GM19351 (cell line): ENCODE data around the gene EYA2.

Experiments used
- ATAC-seq: cut with Tn5 transposase; IDR thresholded peaks from one replicate; pipeline ENCODE4 v1.9.1; 2021; ENCODE audit warnings: mild to moderate bottlenecking, moderate library complexity; ENCODE audit not compliant: unreplicated experiment

The EYA2 gene

DNA sequence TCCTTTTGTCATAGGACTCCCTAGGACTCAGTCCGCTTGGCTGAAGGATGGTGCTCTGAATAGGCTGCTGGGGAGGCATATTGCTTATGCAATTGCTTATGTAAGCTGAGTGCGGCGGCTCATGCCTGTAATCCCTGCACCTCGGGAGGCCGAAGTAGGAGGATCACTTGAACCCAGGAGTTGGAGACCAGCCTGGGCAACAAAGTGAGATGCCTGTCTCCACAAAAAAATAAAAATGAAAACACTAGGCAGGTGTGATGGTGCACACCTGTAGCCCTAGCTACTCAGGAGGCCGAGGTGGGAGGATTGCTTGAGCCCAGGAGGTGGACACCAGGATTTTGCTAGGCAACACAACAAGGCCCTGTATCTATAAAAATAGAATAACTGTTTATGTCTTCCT is 81.3 kb downstream of the EYA2 start:
- ATAC-seq = no peak

DNA sequence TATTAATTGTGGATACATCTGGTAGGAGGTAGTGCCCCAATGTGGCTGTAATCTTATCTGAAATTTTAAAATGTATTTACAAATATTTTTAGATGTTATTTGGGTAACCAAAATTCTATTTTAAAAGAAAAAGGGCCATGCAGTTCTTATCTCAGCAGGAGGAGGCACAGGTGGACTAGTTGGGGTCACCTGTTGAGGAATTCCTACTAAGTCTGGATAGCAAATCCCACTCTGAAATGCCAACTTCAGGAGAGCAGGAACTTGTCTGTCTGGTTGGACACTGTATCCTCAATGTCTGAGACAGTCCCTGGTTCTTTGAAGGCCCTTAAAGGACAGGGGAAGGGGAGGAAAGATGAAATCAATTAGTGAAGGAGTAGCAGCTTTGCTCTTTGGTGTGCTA is 82.6 kb downstream of the EYA2 start:
- ATAC-seq = no peak

DNA sequence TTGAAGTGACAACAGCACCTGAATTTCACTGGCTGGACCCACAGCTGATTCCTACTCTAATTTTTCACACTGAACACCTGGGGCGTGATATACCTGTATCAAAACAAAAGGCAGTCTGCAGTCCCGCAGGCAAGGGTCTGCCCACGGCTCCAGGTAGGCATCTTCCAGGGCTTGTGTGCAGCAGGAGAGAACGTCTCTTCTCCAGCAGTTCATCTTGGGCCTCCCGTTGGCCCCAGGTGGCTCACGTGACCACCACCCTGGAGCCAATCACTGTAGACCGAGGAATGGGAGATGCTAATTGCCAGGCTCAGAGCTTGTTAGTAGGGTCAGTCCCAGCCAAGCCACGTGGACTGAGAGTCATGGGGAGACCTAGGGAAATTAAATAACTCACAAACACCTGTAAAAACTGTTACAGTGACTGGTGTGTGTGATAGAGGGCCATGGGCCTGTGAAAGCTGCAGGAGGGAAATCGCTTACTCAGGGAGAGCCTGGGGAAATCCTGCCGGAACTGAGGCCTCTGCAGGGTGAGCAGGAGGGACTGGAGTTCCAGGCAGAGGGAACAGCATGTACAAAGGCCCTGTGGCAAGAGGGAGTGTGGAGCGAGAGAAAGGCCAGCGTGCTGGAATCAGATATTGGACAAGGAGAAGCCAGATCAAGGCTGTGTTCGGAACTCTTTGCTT is 83.4 kb downstream of the EYA2 start:
- no peak for ATAC-seq

DNA sequence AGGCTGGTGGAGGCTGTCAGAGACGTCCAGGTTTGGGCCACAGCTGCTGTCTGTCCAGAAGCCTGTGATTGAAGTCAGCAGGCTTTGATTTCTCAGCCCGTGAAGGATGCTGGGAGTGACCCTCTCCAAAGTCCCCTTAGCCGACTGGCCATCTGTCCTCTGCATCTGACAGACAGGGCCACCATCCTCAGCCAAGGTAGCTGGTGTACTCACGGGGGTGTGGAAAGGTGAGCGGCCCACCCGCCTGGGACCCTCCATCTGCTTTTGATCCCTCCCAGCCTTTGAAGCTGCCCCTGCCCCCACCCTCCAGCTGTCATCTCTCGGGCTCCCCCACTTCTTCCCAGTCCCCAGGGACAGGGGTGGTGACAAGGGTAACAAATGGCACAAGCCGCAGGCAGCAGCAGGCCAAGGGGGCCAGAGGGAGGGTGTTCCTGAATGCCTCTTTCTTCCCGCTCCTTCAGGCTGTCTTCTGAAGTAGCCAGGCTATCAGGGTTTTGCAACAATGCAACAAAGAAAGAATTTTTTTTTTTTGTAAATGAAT is 84.4 kb downstream of the EYA2 start:
- ATAC-seq = no peak

DNA sequence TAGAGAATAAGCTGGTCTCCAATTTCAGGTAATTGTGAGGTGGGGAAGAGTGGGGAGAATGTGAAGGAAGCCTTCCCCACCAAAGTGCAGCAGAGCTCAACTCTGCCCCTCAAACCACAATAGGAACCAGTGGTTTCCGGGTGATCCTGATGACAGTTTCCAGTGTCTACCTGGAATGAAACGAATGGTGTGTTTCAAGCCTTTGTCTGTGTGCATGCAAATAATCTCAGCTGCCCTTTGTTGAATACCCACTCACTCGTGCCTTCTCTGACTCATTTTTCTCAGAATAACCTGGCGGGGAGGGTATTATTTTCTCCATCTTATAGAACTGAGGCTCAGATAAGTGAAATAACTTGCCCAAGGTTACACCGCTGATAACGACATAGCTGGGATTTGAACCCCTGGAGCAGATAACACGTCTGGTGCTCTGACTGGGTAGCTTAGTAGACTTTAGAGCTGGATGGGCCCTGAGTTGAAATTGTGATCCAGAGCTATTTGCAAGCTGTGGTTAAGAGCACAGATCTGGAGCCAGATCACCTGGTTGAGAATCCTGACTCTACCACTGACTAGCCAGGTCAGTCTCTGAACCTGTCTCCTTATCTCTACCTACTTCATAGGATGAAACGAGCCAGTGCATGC is 85.1 kb downstream of the EYA2 start:
- no peak for ATAC-seq

DNA sequence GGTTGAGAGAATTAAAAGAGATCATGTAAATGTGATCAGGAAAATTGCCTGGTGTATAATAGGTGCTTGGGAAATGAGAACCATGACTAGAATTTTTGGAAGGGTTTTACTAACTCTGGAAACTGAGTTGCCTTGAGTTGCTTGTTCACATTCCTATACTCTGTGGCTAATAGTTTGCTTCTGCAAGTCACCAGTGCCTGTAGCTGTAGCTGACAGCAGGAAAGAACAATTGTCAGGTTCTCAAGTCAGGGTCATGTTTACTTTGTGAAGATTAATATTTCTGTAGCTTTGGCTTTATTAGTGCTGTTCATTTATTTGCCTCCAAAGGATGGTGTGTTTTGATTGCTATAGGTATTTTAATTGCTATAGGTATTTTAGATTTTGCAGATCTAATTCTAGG is 86.5 kb downstream of the EYA2 start:
- no peak for ATAC-seq

DNA sequence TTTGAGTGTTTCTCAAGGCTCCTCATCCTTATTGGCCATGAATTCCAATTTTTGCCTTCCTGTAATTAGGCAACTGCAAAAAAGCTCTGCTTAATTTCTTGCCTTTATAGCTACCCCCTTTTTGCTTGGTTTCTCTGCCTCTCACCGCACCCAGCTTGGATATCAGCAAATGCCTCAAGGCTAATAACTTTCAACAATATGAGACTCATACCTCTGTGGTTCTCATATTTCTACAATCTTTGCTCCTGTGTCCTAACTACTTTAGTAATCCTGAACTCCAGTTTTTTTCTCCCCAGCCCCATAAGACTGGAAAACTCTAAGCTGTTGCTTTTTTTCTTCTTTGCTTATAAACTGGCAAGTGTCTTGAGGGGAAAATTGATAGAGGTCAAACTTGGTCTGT is 88.8 kb downstream of the EYA2 start:
- no peak for ATAC-seq

DNA sequence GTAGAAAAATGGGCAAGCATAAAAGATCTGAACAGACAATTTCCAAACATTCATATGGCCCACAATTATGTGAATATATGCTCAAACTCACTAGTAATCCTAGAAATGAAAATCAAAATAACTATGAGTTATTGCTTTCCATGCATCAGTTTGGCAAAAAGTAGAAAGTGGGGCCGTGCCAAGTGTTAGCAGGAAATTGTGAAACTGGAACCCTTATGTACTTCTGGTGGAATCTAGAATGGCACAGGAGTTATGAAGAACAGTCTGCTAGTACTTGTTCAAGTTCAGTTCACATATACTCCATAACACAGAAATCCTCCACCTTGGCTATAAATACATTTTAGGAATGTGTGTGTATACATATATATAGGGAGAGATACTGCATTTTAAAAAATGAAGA is 89.8 kb downstream of the EYA2 start:
- no peak for ATAC-seq

DNA sequence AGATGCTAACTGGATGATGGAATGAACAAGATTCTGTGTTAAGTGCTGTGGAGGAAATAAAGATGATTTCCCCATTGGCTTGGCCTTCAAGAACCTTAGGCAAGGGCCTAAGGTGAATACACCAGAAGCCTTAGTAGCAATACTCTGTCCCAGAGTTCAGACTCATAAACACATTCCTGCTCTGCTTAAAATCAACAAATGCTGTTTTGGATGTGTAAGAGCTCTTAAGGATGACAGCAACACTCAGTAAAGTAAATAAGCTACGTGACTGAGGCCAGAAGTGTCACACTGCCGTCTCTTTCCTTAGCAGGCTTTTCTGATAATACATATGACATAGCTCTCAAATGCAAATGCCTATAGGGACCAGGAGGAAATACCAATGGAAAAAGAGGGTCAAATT is 90.6 kb downstream of the EYA2 start:
- no peak for ATAC-seq

DNA sequence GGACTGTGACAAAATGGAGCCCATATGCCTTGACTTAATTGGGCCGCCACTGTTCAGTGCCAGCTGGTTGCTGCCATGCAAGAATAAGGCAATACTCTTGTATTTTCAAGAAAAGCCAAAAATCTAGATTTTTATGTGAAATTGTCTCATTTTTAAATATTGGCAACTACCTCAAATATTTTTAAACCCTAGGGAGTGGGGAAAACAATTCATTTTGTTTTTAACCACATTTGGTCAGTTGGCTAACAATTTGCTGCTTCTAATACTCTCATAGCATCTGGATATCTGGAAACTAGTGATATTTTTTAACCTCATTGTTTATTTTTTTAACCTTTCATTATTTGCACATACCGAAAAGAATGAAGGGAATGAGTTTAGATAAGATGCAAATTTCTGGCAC is 91.0 kb downstream of the EYA2 start:
- ATAC-seq = no peak

DNA sequence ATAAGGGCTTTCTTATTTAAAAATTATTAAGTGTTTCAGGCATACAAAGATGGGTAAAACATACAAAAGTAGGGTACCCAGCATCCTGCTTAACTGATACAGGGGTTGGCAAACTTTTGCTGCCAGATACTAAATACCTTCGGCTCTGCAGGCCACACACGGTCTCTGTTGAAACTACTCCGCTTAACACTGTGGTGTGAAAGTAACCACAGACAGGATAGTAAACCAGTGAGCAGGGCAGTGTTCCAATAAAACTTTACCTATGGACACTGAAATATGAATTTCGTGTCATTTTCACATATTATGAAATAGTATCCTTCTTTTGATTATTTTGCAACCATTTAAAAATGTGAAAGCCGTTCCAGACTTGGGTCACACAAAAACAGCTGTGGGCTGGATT is 92.4 kb downstream of the EYA2 start:
- ATAC-seq = no peak

DNA sequence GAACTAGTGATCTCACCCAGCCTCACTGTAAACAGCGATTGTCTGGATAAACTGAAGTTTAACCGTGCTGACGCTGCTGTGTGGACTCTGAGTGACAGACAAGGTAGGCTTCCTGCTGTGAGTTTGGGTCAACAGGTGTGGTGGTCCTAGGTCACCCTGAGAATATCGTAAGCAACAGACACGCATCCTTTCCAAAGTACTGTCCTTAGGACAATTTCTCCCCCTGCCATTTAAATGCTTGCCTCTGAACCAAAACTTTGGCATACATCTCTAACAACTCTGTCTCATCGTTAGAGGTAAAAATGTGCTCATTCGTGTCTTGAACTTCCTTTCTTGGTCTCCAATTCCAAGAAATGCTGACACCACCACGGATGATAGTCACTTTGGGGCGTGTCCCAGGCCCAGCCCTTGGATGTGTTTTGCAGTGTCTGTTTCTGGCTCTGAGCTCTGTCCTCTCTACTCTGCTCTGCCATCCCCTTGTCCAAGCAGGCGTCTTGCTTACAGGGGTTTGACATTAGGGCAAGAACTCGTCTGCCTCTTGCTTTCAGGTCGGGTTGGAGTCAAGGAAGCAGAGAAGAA is 95.5 kb downstream of the EYA2 start:
- ATAC-seq = no peak

DNA sequence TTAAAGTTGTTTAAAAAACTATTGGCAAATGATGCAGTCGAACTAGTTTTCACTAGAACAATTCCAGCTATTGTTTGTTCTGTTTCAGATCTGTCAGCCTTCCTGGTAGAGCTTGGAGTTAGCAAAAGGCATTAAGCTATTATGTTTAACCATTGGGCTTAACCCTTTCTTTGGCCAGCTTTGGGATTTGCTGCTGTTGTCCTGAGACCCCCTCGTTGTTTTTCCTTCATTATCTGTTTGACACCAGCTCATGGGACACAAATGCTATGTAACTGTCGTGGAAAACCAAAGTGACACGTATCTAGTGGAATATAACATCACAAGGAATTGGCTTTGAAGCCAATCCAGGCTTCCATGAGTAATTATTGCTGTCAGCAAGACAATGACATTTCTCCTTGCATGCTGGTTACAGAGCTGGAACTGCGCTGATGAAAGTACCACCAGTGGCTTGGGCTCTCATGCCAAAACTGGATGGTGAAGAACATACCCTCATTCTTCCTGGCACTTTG is 96.0 kb downstream of the EYA2 start:
- ATAC-seq = no peak

DNA sequence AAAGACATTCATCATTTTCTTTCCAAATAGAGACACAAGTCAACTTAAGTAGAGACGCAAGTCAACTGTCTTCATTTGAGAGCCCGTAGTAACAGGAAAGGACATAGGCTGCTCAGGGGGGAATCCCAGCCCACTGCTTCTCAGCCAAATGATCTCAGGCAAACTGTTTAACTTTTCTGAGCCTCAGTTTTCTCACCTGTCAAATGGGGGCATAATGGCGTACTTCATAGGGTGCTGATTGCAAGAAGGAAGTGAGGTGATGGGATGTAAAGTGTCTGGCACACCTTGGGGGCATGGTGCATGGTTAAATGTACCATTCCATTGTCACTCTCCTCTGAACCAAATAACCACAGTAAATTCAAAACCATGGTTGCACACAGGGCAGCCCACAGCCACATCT is 96.5 kb downstream of the EYA2 start:
- no peak for ATAC-seq

DNA sequence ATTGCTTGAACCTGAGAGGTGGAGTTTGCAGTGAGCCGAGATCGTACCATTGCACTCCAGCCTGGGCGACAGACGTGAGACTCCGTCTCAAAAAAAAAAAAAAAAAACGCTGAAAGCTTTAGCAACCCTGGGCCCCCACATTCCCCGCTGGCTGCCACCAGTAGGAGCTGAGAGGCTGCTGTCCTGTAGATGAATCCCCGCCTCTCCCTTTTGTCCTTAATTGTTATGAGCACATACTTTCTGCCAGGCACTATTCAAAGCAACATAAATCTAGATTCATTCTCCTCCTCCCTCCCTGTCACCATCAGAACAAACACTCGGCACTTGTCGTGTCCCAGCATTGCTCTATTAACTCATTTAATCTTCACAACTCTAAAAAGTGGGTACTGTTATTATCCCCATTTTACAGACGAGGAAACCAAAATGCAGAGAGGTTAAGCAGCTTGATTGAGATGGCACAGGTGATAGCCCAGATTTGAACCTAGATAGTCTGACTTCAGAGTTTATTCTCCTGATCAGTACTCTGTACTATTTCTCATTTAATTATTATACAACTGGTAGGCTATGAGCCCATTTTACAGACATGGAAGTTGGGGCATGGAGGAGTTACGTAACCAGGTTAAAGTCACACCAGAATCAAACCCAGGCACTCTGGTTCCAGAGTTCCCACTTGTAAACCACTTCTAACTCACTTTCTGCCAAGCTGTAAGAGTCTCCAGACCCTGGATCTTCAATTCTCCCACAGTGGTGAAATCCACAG is 97.4 kb downstream of the EYA2 start:
- ATAC-seq = no peak

DNA sequence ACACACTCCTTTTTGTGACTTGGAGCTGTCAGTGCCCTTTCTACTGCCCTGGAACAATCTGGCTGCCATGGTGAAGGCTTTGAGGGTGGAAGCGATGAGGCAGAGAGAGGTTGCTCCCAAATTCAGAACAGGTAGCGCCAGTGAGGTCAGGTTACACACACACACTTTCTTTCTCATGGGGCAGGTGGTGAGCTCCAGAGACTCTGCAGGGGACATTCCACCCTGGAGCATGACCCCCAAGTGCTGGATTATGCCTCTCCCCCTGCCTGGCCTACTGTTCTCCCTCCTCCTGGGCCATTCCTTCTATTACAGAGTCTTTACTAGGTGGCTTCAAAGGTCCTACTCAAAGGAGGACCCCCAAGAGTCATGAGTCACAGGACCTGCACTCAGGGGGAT is 98.0 kb downstream of the EYA2 start:
- no peak for ATAC-seq

DNA sequence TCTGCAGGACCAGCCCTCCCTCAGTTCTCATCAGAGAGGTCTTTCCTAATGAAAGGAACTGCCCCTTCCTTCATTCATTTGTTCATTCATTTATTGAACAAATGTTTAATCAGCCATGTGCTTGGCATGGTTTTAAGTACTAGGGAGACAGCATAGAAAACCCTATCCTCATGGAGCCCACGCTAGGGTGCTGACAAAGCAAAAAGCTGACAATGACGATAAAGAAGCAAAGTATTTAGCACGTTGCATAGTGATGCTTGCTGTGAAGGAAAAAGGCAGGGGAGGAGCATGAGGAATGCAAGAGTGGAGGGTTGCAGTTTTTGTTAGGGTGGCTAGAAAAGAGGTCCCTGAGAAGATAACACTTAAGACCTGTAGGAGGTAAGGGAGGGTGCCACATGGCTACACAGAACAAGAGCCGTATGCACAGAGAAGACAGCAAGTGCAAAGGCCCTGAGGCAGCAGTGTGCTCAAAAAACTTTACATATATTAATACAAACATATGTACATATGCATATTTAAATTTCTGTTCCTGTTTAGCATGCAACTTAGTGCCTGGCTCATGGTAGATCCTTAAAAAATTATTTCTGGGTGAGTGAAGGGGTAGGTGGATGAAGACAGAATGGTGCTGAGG is 98.9 kb downstream of the EYA2 start:
- no peak for ATAC-seq

DNA sequence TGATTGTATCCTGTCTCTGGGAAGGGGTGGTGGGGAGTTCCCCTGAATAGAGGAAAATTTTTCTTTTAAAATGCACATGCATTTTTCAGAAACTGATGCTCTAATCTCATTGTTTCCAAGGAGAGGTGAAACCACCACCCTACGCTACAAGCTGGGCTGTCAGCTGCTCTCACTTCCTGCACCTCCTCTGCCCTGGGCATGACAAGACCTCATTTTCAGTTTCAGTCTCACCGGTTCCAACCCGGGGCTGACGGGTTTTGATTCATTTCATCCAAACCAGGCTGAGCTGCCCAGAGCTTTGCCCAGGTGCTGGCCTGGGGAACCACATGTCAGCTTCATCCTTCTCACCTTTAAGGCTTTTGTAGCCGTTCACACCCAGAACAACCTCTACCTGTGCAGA is 99.7 kb downstream of the EYA2 start:
- peak; percentile 82 for ATAC-seq

DNA sequence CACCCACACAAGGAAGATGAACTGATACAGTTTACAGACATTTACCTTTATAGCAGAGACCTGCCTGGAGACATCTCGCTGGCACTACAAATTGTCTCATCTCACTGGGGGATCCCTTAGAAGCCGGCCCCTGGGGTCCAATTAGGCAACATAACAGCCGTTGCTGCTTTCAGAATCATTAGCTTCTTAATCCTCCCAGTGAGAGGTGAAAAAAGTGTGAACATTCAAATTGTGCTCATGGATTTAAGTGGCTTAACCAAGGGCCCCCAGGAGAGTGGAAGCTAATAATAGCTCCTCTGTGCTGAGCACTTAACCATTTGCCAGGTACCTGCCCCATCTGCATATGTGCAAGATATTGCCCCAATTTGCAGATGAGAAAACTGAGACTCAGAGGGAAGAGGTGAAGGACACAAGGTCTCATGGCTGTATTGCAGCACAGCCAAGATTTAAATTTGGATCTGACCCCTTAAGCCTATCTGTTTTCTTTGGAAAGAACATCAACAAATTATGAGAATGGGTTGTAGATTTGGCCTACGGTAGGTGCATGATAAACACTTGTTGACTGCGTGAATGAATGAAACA is 101.0 kb downstream of the EYA2 start:
- ATAC-seq = no peak

DNA sequence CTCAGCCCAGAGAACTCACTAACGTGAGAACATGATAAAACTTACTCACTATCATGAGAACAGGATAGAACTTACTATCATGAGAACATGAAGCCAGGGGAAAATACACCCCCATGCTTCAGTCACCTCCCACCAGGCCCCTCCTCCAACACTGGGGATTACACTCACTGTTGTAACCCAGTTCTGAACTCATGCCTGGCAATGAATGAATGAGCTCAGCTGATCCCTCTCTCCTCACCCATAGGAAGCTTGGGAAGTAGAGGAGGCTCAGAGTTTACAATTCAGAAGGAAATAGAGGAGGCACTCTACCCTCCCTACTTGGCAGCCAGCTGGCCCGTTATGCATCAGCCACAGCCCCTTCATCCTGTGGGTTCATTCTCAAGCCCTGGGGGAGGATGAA is 102.5 kb downstream of the EYA2 start:
- no peak for ATAC-seq
